Mesothelial cell of epicardium (in vitro differentiated cells): ENCODE measurements around the gene HIVEP3. TPM values are rescaled to one million over a fixed set of nuclear protein-coding genes. Genes with fewer than 3 reads are reported as not detected.

Source experiments
- DNase-seq, 2 experiments: peaks; one replicate each; pipeline ENCODE4 v3.0.0; 2021; ENCODE audit warnings: low spot score in 2 of 2; ENCODE audit not compliant: unreplicated experiment in 2 of 2
- H3K27ac Mint-ChIP-seq: 2 replicates; pipeline ENCODE4 v1.8.0; 2021; ENCODE audit warnings: mixed read lengths
- H3K27me3 Mint-ChIP-seq: 2 replicates; pipeline ENCODE4 v1.8.0; 2021; ENCODE audit warnings: low read depth, mixed read lengths
- H3K36me3 Mint-ChIP-seq: 2 replicates; pipeline ENCODE4 v1.8.0; 2021; ENCODE audit warnings: mixed read lengths
- H3K4me1 Mint-ChIP-seq: 2 replicates; pipeline ENCODE4 v1.8.0; 2021; ENCODE audit warnings: mixed read lengths
- H3K4me3 Mint-ChIP-seq: 2 replicates; pipeline ENCODE4 v1.8.0; 2021; ENCODE audit warnings: mild to moderate bottlenecking, moderate library complexity, mixed read lengths
- H3K9me3 Mint-ChIP-seq: 2 replicates; pipeline ENCODE4 v1.8.0; 2021; ENCODE audit warnings: mixed read lengths
- total RNA-seq: library from RNA; stranded (reverse); gene quantifications from 3 replicates; pipeline ENCODE4 v1.2.1, GENCODE V29; 2021
- TF ChIP-seq, protein P1 (sequence below): fragments of 200-600 bp; sonication (generic); IDR thresholded peaks from one replicate; pipeline ENCODE4 v1.5.0; 2021; ENCODE audit warnings: antibody characterized with exemption; ENCODE audit not compliant: unreplicated experiment

The HIVEP3 gene
- total RNA-seq, 1 donor from 2014 or later, result 8.9 TPM

DNA sequence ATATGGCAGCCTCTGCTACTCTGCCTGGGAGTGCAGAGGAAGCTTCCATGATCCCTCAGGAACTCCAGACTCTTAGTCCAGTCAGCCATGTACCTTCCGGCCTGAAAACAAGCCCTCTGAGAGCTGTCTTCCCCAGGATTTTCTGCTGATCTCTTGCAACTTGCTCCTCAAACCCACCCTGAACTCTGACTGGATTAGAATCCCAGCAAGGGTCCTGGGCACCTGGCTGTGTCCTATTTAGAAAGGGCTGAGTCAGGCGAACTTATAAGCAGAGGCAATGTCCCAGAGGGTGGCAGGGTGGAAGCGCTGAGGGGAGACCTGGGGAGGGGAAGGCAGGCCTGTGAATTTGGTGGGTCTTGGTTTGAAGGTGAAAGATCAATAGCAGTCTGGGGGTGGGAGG is 249.8 kb downstream of the HIVEP3 start:
- Mint-ChIP-seq H3K36me3 (no peaks in the 10 kb centered on the region), H3K27ac (no peak overlapping the region), H3K4me1 (peaks cover 51% of the 10 kb centered on the region), H3K27me3 (peaks cover 1% of the 10 kb centered on the region), H3K4me3 (no peak overlapping the region), H3K9me3 (no peaks in the 10 kb centered on the region)
- TF ChIP-seq, protein P1, sequence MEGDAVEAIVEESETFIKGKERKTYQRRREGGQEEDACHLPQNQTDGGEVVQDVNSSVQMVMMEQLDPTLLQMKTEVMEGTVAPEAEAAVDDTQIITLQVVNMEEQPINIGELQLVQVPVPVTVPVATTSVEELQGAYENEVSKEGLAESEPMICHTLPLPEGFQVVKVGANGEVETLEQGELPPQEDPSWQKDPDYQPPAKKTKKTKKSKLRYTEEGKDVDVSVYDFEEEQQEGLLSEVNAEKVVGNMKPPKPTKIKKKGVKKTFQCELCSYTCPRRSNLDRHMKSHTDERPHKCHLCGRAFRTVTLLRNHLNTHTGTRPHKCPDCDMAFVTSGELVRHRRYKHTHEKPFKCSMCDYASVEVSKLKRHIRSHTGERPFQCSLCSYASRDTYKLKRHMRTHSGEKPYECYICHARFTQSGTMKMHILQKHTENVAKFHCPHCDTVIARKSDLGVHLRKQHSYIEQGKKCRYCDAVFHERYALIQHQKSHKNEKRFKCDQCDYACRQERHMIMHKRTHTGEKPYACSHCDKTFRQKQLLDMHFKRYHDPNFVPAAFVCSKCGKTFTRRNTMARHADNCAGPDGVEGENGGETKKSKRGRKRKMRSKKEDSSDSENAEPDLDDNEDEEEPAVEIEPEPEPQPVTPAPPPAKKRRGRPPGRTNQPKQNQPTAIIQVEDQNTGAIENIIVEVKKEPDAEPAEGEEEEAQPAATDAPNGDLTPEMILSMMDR, result no peak
- DNase-seq, result no peak

DNA sequence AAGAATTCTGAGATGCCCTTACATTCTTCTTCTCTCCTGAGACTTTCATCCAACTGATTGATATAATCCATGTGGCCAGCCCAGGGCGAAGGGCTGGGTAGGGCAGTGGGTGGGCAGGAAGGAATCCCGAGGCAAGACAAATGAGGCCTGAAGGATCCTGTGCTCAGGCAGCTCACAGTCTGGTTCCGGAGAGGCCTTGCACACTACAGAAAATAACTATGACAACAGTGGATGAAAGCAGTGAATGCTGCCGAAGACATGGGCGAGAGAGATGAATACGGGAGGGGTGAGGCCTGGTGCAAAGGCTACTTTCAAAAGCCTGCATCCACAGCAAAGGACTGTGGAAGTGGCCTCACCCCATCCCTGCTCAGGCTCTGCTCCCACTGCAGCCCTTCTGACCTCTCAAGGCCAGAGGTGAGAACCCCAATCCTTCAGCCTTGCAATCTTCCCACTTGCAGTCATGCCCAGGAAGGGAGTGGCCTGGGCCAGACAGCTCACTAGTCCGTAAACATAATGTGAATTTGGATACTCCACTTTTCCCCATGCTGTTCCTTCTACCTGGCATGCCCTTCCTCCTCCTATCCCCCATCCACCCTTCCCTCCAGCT is 250.6 kb downstream of the HIVEP3 start:
- H3K27me3 Mint-ChIP-seq, result peaks cover 4% of the 10 kb centered on the region
- no peak for DNase-seq
- TF ChIP-seq, protein P1, result no peak
- no peak overlapping the region for H3K4me3 Mint-ChIP-seq
- no peaks in the 10 kb centered on the region for H3K9me3 Mint-ChIP-seq
- peaks cover 45% of the 10 kb centered on the region for H3K4me1 Mint-ChIP-seq
- H3K27ac Mint-ChIP-seq, result peak overlapping the region; percentile 60
- H3K36me3 Mint-ChIP-seq, result no peaks in the 10 kb centered on the region

DNA sequence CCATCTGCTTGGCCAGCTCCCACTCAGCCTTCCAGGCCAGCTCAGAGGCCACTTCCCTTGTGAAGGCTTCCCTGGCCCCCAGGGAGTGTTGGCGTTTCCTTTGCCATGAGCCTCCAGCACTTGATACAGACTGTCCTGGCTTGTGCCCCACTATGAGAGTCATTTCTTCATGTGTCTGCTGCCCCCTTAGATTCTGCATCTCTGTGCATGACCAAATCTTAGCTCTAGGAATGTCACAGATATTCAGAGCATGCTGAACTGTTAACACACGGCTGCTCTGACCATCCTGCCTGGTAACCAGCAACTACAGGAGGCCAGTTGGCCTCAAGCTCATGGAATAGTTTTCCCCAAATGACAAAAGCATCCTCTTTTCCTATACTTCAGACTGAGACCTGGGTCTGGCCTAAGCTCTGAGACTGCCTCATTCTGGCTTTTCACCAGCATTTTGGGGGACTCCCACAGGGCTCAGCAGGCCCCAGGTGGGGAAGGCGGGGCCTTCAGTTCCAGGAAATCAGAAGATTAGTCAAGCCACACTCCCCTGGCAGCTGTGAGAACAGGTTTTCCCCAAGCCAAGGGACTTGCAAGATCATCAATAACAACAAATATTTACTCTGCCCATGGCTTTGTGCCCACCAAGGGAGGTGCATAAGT is 251.6 kb downstream of the HIVEP3 start:
- Mint-ChIP-seq H3K4me3 (no peak overlapping the region), H3K9me3 (no peaks in the 10 kb centered on the region), H3K27ac (peak overlapping the region; percentile 15), H3K4me1 (peaks cover 35% of the 10 kb centered on the region), H3K36me3 (no peaks in the 10 kb centered on the region), H3K27me3 (peaks cover 4% of the 10 kb centered on the region)
- TF ChIP-seq, protein P1, result no peak
- no peak for DNase-seq

DNA sequence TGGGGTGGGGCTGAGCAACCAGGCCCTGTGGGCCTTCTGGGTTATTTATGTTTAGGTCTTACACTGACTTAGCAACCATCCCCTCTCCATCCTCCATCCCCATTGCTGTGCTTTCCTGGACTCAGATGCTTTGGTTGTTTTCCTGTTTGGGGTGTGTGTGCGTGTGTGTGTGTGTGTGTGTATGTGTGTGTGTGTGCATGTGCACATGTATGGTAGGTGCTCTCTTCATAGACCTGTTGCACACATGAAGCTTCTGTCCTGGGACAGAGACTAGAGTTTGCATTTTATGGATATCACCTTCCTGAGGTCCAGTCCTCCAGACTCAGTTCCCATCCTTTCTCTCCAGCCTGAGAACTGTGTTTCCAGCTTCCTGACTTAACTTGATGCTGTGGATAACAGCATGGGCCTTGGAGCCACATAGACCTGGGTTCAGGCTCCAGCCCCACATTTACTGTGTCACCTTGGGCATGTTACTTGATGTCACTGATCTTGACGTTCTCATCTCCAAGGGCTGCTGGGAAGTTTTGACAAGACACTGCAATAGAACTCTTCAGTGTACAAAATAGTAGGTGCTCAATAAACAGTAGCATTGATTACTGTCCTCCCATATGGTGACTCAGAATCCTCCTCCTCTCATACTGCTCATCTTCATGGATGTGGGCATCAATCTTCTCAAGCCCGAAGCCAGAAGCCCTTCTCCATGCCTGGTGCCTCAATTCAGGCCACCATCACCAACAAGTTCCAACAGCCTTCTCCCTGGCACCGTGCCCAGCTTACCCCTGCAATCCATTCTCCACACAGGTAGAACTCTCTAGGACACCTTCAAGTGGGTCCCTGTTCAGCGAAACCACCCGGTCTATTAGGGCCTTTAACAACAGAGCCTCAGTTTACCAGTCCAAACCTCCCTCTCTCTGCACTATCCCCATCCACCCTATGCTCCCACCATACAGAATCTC is 252.5 kb downstream of the HIVEP3 start:
- no peak overlapping the region for H3K4me3 Mint-ChIP-seq

More for the DNA sequence above, 252.5 kb downstream of the HIVEP3 start:
- TF ChIP-seq, protein P1, result no peak
- Mint-ChIP-seq H3K4me1 (peaks cover 30% of the 10 kb centered on the region), H3K27ac (peak overlapping the region; percentile 11), H3K36me3 (no peaks in the 10 kb centered on the region), H3K27me3 (peaks cover 9% of the 10 kb centered on the region), H3K9me3 (no peaks in the 10 kb centered on the region)
- DNase-seq, result no peak
